ENCODE data around the gene PDE9A. TPM values are rescaled to one million over a fixed set of nuclear protein-coding genes. Genes with fewer than 3 reads are reported as not detected.

PDE9A gene
- 1.0 to 1.5 TPM (median 1.1 TPM) in 5 replicates for total RNA-seq (2022; extraction: Qiagen RNA extraction)

DNA sequence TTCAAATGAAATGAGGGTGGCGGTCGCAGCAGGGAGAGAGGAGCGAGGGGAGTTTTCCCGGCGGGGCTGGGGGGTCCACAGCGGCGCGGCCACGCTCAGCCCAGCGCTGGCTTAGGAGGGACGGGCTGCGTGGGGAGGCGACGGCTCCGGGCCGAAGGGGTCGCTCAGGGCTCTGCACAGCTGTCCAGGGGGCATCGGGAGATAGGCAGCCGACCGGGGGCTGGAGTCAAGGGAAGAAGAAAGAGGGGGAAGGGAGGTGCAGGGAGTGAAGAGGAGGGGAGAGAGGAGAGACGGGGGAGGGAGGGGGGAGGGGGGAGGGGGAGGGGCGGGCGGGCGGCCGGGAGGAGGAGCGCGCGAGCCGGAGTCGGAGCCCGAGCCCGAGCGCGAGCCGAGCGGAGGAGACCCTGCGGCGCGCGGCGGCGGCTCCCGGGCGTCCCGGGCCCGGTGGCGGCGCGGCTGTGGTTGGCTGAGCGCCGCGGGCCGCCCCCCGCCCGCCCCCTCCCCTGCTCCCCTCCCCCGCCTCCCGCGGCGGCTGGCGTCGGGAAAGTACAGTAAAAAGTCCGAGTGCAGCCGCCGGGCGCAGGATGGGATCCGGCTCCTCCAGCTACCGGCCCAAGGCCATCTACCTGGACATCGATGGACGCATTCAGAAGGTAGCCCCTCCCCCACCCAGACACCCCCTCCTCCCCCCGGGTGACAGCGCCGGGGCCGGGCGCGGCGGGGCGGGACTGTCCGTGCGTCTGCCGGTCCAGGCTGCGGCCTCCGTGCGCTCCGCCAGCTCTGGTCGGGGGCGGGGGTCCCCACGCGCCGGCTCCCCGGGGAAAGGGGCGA, at the start of gene PDE9A:
TSS of gene PDE9A (plus strand) at position 391 of the 831 bp plus-strand sequence. CDS start at position 585, 194 bp downstream.

Other genes with a start within 250 kb of the PDE9A start
- gene UBASH3A, start 249.7 kb upstream of the PDE9A start, total RNA-seq (2022; extraction: Qiagen RNA extraction) = 0.10 to 0.16 TPM (median 0.13 TPM) in 5 replicates
- 0.59 to 0.88 TPM (median 0.69 TPM) in 5 replicates for gene RSPH1, start 157.4 kb upstream of the PDE9A start, total RNA-seq (2022; extraction: Qiagen RNA extraction)
- gene SLC37A1, start 139.8 kb upstream of the PDE9A start, total RNA-seq (2022; extraction: Qiagen RNA extraction) = 3.7 to 4.0 TPM (median 4.0 TPM) in 5 replicates
- 24.1 to 33.1 TPM (median 32.3 TPM) in 5 replicates for gene WDR4, start 225.9 kb downstream of the PDE9A start, total RNA-seq (2022; extraction: Qiagen RNA extraction)
- gene NDUFV3, start 239.7 kb downstream of the PDE9A start, total RNA-seq (2022; extraction: Qiagen RNA extraction) = 19.9 to 22.7 TPM (median 20.5 TPM) in 5 replicates